ENCODE data around the gene CACNA2D3.

DNA sequence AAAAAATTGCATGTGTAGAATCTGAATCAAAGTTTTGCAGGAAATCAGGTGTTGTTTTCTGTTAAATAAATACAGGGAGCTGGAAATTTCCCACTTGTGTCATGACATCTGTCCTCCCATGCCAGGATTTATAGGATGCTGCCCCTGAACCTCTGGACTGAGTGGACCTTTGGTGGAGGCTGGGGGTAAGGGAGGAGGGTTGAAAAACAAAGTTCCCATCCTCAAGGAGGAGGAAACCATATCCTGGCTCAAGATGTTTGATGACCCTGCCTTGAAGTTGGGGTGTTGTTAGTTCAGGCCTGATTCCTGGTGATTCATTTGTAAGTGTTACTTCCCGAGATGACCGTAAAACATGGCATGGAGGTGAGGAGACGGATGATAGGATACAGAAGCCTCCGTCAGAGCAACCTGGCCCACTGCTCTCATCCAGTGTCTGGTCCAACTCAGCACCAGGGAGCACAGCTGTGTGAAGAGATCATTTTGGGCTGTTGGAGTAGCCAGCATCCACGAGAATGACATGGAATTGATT, 223.6 kb downstream of the CACNA2D3 start:
- TF ChIP-seq, protein P1, sequence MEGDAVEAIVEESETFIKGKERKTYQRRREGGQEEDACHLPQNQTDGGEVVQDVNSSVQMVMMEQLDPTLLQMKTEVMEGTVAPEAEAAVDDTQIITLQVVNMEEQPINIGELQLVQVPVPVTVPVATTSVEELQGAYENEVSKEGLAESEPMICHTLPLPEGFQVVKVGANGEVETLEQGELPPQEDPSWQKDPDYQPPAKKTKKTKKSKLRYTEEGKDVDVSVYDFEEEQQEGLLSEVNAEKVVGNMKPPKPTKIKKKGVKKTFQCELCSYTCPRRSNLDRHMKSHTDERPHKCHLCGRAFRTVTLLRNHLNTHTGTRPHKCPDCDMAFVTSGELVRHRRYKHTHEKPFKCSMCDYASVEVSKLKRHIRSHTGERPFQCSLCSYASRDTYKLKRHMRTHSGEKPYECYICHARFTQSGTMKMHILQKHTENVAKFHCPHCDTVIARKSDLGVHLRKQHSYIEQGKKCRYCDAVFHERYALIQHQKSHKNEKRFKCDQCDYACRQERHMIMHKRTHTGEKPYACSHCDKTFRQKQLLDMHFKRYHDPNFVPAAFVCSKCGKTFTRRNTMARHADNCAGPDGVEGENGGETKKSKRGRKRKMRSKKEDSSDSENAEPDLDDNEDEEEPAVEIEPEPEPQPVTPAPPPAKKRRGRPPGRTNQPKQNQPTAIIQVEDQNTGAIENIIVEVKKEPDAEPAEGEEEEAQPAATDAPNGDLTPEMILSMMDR (IDR thresholded peaks at IDR 0.05) = no peak
- TF ChIP-seq POLR2A (IDR thresholded peaks at IDR 0.05) = no peak
- no peak for TF ChIP-seq EP300 (IDR thresholded peaks at IDR 0.05; ENCODE audit: low read depth)

All from transverse colon (tissue), 3 donors.